ENCODE measurements around the gene GNPTG. TPM values are rescaled to one million over a fixed set of nuclear protein-coding genes. Genes with fewer than 3 reads are reported as not detected.

GNPTG gene
- total and polyA plus RNA-seq, 2 of the 8 experiments (the other 6 are each of a cell fraction or from before 2014, with no cell fraction given): 26.2 to 51.2 TPM

GRCh38 chr16:1379304-1380076 lies 27.8 kb downstream of the GNPTG start (continued):
- TF ChIP-seq, protein P1, sequence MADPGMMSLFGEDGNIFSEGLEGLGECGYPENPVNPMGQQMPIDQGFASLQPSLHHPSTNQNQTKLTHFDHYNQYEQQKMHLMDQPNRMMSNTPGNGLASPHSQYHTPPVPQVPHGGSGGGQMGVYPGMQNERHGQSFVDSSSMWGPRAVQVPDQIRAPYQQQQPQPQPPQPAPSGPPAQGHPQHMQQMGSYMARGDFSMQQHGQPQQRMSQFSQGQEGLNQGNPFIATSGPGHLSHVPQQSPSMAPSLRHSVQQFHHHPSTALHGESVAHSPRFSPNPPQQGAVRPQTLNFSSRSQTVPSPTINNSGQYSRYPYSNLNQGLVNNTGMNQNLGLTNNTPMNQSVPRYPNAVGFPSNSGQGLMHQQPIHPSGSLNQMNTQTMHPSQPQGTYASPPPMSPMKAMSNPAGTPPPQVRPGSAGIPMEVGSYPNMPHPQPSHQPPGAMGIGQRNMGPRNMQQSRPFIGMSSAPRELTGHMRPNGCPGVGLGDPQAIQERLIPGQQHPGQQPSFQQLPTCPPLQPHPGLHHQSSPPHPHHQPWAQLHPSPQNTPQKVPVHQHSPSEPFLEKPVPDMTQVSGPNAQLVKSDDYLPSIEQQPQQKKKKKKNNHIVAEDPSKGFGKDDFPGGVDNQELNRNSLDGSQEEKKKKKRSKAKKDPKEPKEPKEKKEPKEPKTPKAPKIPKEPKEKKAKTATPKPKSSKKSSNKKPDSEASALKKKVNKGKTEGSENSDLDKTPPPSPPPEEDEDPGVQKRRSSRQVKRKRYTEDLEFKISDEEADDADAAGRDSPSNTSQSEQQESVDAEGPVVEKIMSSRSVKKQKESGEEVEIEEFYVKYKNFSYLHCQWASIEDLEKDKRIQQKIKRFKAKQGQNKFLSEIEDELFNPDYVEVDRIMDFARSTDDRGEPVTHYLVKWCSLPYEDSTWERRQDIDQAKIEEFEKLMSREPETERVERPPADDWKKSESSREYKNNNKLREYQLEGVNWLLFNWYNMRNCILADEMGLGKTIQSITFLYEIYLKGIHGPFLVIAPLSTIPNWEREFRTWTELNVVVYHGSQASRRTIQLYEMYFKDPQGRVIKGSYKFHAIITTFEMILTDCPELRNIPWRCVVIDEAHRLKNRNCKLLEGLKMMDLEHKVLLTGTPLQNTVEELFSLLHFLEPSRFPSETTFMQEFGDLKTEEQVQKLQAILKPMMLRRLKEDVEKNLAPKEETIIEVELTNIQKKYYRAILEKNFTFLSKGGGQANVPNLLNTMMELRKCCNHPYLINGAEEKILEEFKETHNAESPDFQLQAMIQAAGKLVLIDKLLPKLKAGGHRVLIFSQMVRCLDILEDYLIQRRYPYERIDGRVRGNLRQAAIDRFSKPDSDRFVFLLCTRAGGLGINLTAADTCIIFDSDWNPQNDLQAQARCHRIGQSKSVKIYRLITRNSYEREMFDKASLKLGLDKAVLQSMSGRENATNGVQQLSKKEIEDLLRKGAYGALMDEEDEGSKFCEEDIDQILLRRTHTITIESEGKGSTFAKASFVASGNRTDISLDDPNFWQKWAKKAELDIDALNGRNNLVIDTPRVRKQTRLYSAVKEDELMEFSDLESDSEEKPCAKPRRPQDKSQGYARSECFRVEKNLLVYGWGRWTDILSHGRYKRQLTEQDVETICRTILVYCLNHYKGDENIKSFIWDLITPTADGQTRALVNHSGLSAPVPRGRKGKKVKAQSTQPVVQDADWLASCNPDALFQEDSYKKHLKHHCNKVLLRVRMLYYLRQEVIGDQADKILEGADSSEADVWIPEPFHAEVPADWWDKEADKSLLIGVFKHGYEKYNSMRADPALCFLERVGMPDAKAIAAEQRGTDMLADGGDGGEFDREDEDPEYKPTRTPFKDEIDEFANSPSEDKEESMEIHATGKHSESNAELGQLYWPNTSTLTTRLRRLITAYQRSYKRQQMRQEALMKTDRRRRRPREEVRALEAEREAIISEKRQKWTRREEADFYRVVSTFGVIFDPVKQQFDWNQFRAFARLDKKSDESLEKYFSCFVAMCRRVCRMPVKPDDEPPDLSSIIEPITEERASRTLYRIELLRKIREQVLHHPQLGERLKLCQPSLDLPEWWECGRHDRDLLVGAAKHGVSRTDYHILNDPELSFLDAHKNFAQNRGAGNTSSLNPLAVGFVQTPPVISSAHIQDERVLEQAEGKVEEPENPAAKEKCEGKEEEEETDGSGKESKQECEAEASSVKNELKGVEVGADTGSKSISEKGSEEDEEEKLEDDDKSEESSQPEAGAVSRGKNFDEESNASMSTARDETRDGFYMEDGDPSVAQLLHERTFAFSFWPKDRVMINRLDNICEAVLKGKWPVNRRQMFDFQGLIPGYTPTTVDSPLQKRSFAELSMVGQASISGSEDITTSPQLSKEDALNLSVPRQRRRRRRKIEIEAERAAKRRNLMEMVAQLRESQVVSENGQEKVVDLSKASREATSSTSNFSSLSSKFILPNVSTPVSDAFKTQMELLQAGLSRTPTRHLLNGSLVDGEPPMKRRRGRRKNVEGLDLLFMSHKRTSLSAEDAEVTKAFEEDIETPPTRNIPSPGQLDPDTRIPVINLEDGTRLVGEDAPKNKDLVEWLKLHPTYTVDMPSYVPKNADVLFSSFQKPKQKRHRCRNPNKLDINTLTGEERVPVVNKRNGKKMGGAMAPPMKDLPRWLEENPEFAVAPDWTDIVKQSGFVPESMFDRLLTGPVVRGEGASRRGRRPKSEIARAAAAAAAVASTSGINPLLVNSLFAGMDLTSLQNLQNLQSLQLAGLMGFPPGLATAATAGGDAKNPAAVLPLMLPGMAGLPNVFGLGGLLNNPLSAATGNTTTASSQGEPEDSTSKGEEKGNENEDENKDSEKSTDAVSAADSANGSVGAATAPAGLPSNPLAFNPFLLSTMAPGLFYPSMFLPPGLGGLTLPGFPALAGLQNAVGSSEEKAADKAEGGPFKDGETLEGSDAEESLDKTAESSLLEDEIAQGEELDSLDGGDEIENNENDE (IDR thresholded peaks at IDR 0.05; ENCODE audit: insufficient replicate concordance, low read length): no peak
- no peak for TF ChIP-seq RNF2 (IDR thresholded peaks at IDR 0.05; ENCODE audit: borderline replicate concordance, low read depth, low read length, missing control alignments, poor library complexity, severe bottlenecking)
- peak; percentile 86 for TF ChIP-seq BACH1 (IDR thresholded peaks at IDR 0.05; ENCODE audit: low read length)
- no peak for TF ChIP-seq SIRT6 (IDR thresholded peaks at IDR 0.05; ENCODE audit: low read length)
- TF ChIP-seq CBX8 (IDR thresholded peaks at IDR 0.05; ENCODE audit: borderline replicate concordance, low read depth, low read length): no peak
- TF ChIP-seq EP300 (IDR thresholded peaks at IDR 0.05; ENCODE audit: borderline replicate concordance in 1 of 2, low read depth in 2 of 2, low read length in 2 of 2): no peak
- no peak for TF ChIP-seq HDAC2 (IDR thresholded peaks at IDR 0.05; ENCODE audit: borderline replicate concordance in 1 of 2, low read depth in 2 of 2, low read length in 2 of 2)
- no peak for TF ChIP-seq TEAD4 (IDR thresholded peaks at IDR 0.05; ENCODE audit: low read depth, low read length)
- TF ChIP-seq YY1 (IDR thresholded peaks at IDR 0.05; ENCODE audit: low read depth, low read length): no peak
- TF ChIP-seq POLR2AphosphoS5 (IDR thresholded peaks at IDR 0.05; ENCODE audit: low read depth, low read length): peak; percentile 38; the same call in 1 of the 2 replicates
